ENCODE data around the gene TMEM151B. TPM values are rescaled to one million over a fixed set of nuclear protein-coding genes. Genes with fewer than 3 reads are reported as not detected.

Gene TMEM151B
- total and polyA plus RNA-seq, 10 donors = 0.03 to 0.17 (median 0.11) TPM; not detected in 7

DNA sequence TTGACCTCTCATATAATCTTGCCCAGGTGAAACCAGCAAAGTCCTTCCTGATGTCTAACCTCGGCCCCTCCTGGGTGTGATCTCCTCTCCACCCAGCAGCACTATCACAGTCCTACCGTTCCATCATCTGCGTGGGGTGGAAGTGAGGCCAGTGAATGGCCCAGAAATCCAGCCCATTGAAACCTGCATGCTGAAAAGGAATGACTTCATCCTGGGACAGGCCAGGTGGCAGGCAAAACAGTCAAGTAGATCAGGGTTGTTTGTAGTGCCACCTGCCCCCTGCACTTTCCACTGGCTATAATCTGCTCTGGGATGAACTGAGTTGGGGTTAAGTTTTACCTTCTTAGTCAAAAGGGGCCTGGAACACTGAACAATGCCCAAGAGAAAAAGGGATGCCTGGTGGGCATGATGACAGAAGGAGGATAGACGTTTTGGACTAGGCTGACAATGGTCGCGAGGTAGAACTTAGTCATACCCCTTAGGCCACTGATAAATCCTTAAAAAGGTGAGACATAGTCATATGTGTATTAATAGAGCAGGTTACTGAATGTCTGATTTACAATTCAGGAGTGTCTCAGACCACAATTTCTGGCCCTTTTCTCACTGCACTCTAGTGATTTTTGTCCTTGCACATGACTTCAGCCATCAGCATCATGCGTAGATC is 31.4 kb upstream of the TMEM151B start:
- Histone ChIP-seq H3K36me3 (no peaks in the 10 kb centered on the region), H3K4me1 (peaks cover 9 to 50% (median 23%) of the 10 kb centered on the region in 6 donors), H3K27me3 (replicated peaks in 1 of 7) (no peaks in the 10 kb centered on the region), H3K27ac (peak overlapping the region in 1 of 8 donors; percentile 93), H3K9me3 (no peaks in the 10 kb centered on the region), H3K4me3 (no peak overlapping the region)
- TF ChIP-seq, protein P1, sequence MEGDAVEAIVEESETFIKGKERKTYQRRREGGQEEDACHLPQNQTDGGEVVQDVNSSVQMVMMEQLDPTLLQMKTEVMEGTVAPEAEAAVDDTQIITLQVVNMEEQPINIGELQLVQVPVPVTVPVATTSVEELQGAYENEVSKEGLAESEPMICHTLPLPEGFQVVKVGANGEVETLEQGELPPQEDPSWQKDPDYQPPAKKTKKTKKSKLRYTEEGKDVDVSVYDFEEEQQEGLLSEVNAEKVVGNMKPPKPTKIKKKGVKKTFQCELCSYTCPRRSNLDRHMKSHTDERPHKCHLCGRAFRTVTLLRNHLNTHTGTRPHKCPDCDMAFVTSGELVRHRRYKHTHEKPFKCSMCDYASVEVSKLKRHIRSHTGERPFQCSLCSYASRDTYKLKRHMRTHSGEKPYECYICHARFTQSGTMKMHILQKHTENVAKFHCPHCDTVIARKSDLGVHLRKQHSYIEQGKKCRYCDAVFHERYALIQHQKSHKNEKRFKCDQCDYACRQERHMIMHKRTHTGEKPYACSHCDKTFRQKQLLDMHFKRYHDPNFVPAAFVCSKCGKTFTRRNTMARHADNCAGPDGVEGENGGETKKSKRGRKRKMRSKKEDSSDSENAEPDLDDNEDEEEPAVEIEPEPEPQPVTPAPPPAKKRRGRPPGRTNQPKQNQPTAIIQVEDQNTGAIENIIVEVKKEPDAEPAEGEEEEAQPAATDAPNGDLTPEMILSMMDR (IDR thresholded peaks at IDR 0.05 in 8 of 11, conservative IDR thresholded peaks at IDR 0.05 in 3 of 11) = no peak
- TF ChIP-seq POLR2AphosphoS5 (IDR thresholded peaks at IDR 0.05) (no peak), POLR2A (IDR thresholded peaks at IDR 0.05) (no peak)
- DNase-seq = peak; percentile 28
- intact Hi-C loops (cut with DNase I; ENCODE audit: low total_unique reads) = loop anchor here (10.0 kb wide), 2 partner anchors 64 to 144 kb away; no protein-coding TSS in a partner anchor
- WGBS, 5 donors = 85 to 89% (median 87%) methylated on average over 7 of the region's 7 CpGs

GRCh38 chr6:44243345-44243744 is 26.9 kb upstream of the TMEM151B start:
- WGBS, 5 donors = 93 to 97% (median 95%) methylated on average over 7 of the region's 7 CpGs
- DNase-seq = no peak
- peaks cover 4 to 26% (median 12%) of the 10 kb centered on the region in 6 donors for H3K4me1 ChIP-seq
- H3K9me3 ChIP-seq = no peaks in the 10 kb centered on the region
- H3K4me3 ChIP-seq = no peak overlapping the region
- H3K27ac ChIP-seq = no peak overlapping the region
- intact Hi-C loops (cut with DNase I; ENCODE audit: low total_unique reads) = no loop called here
- no peaks in the 10 kb centered on the region for H3K27me3 ChIP-seq (replicated peaks in 1 of 7)
- H3K36me3 ChIP-seq = peaks cover 0 to 4% (median under 1%) of the 10 kb centered on the region in 6 donors
- TF ChIP-seq, protein P1 (IDR thresholded peaks at IDR 0.05 in 8 of 11, conservative IDR thresholded peaks at IDR 0.05 in 3 of 11) = no peak
- TF ChIP-seq POLR2A (IDR thresholded peaks at IDR 0.05) (no peak), POLR2AphosphoS5 (IDR thresholded peaks at IDR 0.05) (no peak)

DNA sequence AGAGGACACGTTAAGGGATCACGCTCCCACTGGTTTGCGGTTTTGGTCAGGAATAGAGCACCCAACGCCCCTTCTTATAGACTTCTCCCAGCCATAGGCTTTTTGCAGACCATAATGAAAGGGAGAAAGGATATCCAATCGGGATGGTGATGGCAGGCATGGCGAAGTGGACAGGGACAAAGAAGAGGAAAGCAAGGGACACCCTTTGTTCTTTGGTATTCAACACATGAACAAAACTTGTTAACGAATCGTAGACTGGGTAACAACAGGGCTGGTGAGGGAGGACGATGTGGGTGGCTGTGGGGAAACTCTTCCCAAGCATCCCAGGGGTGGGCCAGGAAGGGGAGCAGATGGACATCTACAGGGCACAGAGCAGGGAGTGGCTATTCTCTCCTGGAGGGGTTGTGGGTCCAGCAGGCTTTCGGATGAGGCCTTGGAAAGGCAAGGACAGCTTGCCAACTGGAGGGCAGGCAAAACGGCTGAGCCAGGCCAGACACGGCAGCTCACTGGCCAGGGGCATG is 24.8 kb upstream of the TMEM151B start:
- Histone ChIP-seq H3K4me1 (peaks cover 19 to 42% (median 31%) of the 10 kb centered on the region in 6 donors), H3K27me3 (replicated peaks in 1 of 7) (no peaks in the 10 kb centered on the region), H3K36me3 (peaks cover 4 to 25% (median 21%) of the 10 kb centered on the region in 6 donors), H3K4me3 (peak overlapping the region in 7 of 8 donors; percentile 59 to 99 (median 90)), H3K9me3 (no peaks in the 10 kb centered on the region), H3K27ac (peak overlapping the region; percentile 94 to 99 (median 98))
- TF ChIP-seq, protein P1 (IDR thresholded peaks at IDR 0.05 in 8 of 11, conservative IDR thresholded peaks at IDR 0.05 in 3 of 11) = no peak
- no peak for TF ChIP-seq POLR2A (IDR thresholded peaks at IDR 0.05)
- no peak for TF ChIP-seq POLR2AphosphoS5 (IDR thresholded peaks at IDR 0.05)
- WGBS, 5 donors = 70 to 87% (median 77%) methylated on average over 12 of the region's 12 CpGs
- DNase-seq = no peak
- intact Hi-C loops (cut with DNase I; ENCODE audit: low total_unique reads) = no loop called here

Data from spleen (tissue), 11 donors.